Measurements from ENCODE around the gene P2RY2.

GRCh38 chr11:73265853-73266645, 48.0 kb downstream of the P2RY2 start:
- no peak for TF ChIP-seq CTCF (IDR thresholded peaks at IDR 0.05)
- TF ChIP-seq ZNF281 (CRISPR knock-in tag; IDR thresholded peaks at IDR 0.05): no peak

Measured in WTC11 (cell line).